Measurements from ENCODE around the gene CCZ1B. TPM values are rescaled to one million over a fixed set of nuclear protein-coding genes. Genes with fewer than 3 reads are reported as not detected.

Gene CCZ1B
- total RNA-seq (2022; extraction: Qiagen RNA extraction; ENCODE audit: low read depth), result 18.3 to 26.4 TPM (median 25.2 TPM) in 5 replicates

GRCh38 chr7:6826151-6826550 lies at the start of gene CCZ1B:
Gene CCZ1B (minus strand): TSS chr7:6826275. CDS start chr7:6826197, 78 bp downstream.

GRCh38 chr7:6753964-6754363 lies 72.1 kb downstream of the CCZ1B start, which contains the start of gene RSPH10B2:
Gene RSPH10B2 (plus strand): TSS chr7:6754103. CDS start chr7:6757678, 3,575 bp downstream.

Other genes with a start within 250 kb of the CCZ1B start
- 47.8 to 51.5 TPM (median 49.9 TPM) in 5 replicates for gene ZDHHC4, start 248.8 kb downstream of the CCZ1B start, total RNA-seq (2022; extraction: Qiagen RNA extraction; ENCODE audit: low read depth)
- 22.3 to 28.1 TPM (median 26.0 TPM) in 5 replicates for gene INTS15, start 236.3 kb downstream of the CCZ1B start, total RNA-seq (2022; extraction: Qiagen RNA extraction; ENCODE audit: low read depth)
- 1.9 to 3.0 TPM (median 2.3 TPM) in 5 replicates for gene ZNF853, start 210.7 kb downstream of the CCZ1B start, total RNA-seq (2022; extraction: Qiagen RNA extraction; ENCODE audit: low read depth)
- 12.9 to 15.2 TPM (median 13.1 TPM) in 5 replicates for gene ZNF316, start 189.0 kb downstream of the CCZ1B start, total RNA-seq (2022; extraction: Qiagen RNA extraction; ENCODE audit: low read depth)
- 9.4 to 13.2 TPM (median 10.7 TPM) in 5 replicates for gene ZNF12, start 119.3 kb downstream of the CCZ1B start, total RNA-seq (2022; extraction: Qiagen RNA extraction; ENCODE audit: low read depth)
- 0.28 to 0.32 TPM in 2 of 5 replicates, not detected in the others for gene RSPH10B2, start 72.2 kb downstream of the CCZ1B start, total RNA-seq (2022; extraction: Qiagen RNA extraction; ENCODE audit: low read depth)